Measurements from ENCODE around the gene TRAPPC3L.

Gene TRAPPC3L

GRCh38 chr6:116529466-116530290 is 15.8 kb downstream of the TRAPPC3L start:
- DNase-seq (ENCODE audit: low read depth, low spot score) = no peak
- TF ChIP-seq ZNF274 (IDR thresholded peaks at IDR 0.05; ENCODE audit: low read depth, low read length) (no peak), YY1 (IDR thresholded peaks at IDR 0.05; ENCODE audit: insufficient read depth, insufficient read length) (no peak), SUZ12 (IDR thresholded peaks at IDR 0.05; ENCODE audit: extremely low read depth, insufficient read depth, insufficient read length) (no peak)
- Histone ChIP-seq H3K27me3 (ENCODE audit: insufficient read depth, insufficient read length) (no peaks in the 10 kb centered on the region), H3K9me3 (ENCODE audit: insufficient read depth, low read length) (no peaks in the 10 kb centered on the region), H3K36me3 (ENCODE audit: insufficient read depth, insufficient read length, low read length) (no peaks in the 10 kb centered on the region), H3K4me3 (ENCODE audit: insufficient read length, low read depth) (no peak overlapping the region), H3K9ac (ENCODE audit: insufficient read length, low read depth) (no peak overlapping the region), H3K4me1 (ENCODE audit: insufficient read depth, insufficient read length) (no peaks in the 10 kb centered on the region)

GRCh38 chr6:116528780-116529179 is 16.7 kb downstream of the TRAPPC3L start:
- no peaks in the 10 kb centered on the region for H3K9me3 ChIP-seq (ENCODE audit: insufficient read depth, low read length)
- no peak for TF ChIP-seq YY1 (IDR thresholded peaks at IDR 0.05; ENCODE audit: insufficient read depth, insufficient read length)
- TF ChIP-seq ZNF274 (IDR thresholded peaks at IDR 0.05; ENCODE audit: low read depth, low read length) = no peak
- no peak for TF ChIP-seq SUZ12 (IDR thresholded peaks at IDR 0.05; ENCODE audit: extremely low read depth, insufficient read depth, insufficient read length)
- H3K4me1 ChIP-seq (ENCODE audit: insufficient read depth, insufficient read length) = no peaks in the 10 kb centered on the region
- H3K27me3 ChIP-seq (ENCODE audit: insufficient read depth, insufficient read length) = no peaks in the 10 kb centered on the region
- no peaks in the 10 kb centered on the region for H3K36me3 ChIP-seq (ENCODE audit: insufficient read depth, insufficient read length, low read length)
- no peak overlapping the region for H3K9ac ChIP-seq (ENCODE audit: insufficient read length, low read depth)
- H3K4me3 ChIP-seq (ENCODE audit: insufficient read length, low read depth) = no peak overlapping the region
- DNase-seq (ENCODE audit: low read depth, low spot score) = no peak

- Histone ChIP-seq H3K27me3 (ENCODE audit: insufficient read depth, insufficient read length) (no peaks in the 10 kb centered on the region), H3K4me3 (ENCODE audit: insufficient read length, low read depth) (no peak overlapping the region), H3K9me3 (ENCODE audit: insufficient read depth, low read length) (no peaks in the 10 kb centered on the region), H3K9ac (ENCODE audit: insufficient read length, low read depth) (no peak overlapping the region), H3K4me1 (ENCODE audit: insufficient read depth, insufficient read length) (no peaks in the 10 kb centered on the region), H3K36me3 (ENCODE audit: insufficient read depth, insufficient read length, low read length) (no peaks in the 10 kb centered on the region)
- TF ChIP-seq SUZ12 (IDR thresholded peaks at IDR 0.05; ENCODE audit: extremely low read depth, insufficient read depth, insufficient read length) (no peak), YY1 (IDR thresholded peaks at IDR 0.05; ENCODE audit: insufficient read depth, insufficient read length) (no peak), ZNF274 (IDR thresholded peaks at IDR 0.05; ENCODE audit: low read depth, low read length) (no peak)
- DNase-seq (ENCODE audit: low read depth, low spot score) = no peak
These were observed 17.4 kb downstream of the TRAPPC3L start for GRCh38 chr6:116528133-116528532.

- DNase-seq (ENCODE audit: low read depth, low spot score) = no peak
- H3K9me3 ChIP-seq (ENCODE audit: insufficient read depth, low read length) = no peaks in the 10 kb centered on the region
- no peaks in the 10 kb centered on the region for H3K4me1 ChIP-seq (ENCODE audit: insufficient read depth, insufficient read length)
- no peaks in the 10 kb centered on the region for H3K36me3 ChIP-seq (ENCODE audit: insufficient read depth, insufficient read length, low read length)
- H3K27me3 ChIP-seq (ENCODE audit: insufficient read depth, insufficient read length) = no peaks in the 10 kb centered on the region
- no peak overlapping the region for H3K4me3 ChIP-seq (ENCODE audit: insufficient read length, low read depth)
- no peak for TF ChIP-seq YY1 (IDR thresholded peaks at IDR 0.05; ENCODE audit: insufficient read depth, insufficient read length)
- TF ChIP-seq SUZ12 (IDR thresholded peaks at IDR 0.05; ENCODE audit: extremely low read depth, insufficient read depth, insufficient read length) = no peak
- TF ChIP-seq ZNF274 (IDR thresholded peaks at IDR 0.05; ENCODE audit: low read depth, low read length) = no peak
- no peak overlapping the region for H3K9ac ChIP-seq (ENCODE audit: insufficient read length, low read depth)
These were observed 21.2 kb downstream of the TRAPPC3L start for GRCh38 chr6:116524236-116524635.

GRCh38 chr6:116522896-116523295 is 22.6 kb downstream of the TRAPPC3L start:
- Histone ChIP-seq H3K36me3 (ENCODE audit: insufficient read depth, insufficient read length, low read length) (no peaks in the 10 kb centered on the region), H3K4me1 (ENCODE audit: insufficient read depth, insufficient read length) (no peaks in the 10 kb centered on the region), H3K4me3 (ENCODE audit: insufficient read length, low read depth) (no peak overlapping the region), H3K27me3 (ENCODE audit: insufficient read depth, insufficient read length) (no peaks in the 10 kb centered on the region), H3K9me3 (ENCODE audit: insufficient read depth, low read length) (no peaks in the 10 kb centered on the region), H3K9ac (ENCODE audit: insufficient read length, low read depth) (no peak overlapping the region)
- no peak for DNase-seq (ENCODE audit: low read depth, low spot score)
- TF ChIP-seq SUZ12 (IDR thresholded peaks at IDR 0.05; ENCODE audit: extremely low read depth, insufficient read depth, insufficient read length) = no peak

- DNase-seq (ENCODE audit: low read depth, low spot score) = no peak
- Histone ChIP-seq H3K27me3 (ENCODE audit: insufficient read depth, insufficient read length) (no peaks in the 10 kb centered on the region), H3K4me3 (ENCODE audit: insufficient read length, low read depth) (no peak overlapping the region), H3K4me1 (ENCODE audit: insufficient read depth, insufficient read length) (no peaks in the 10 kb centered on the region), H3K36me3 (ENCODE audit: insufficient read depth, insufficient read length, low read length) (no peaks in the 10 kb centered on the region), H3K9me3 (ENCODE audit: insufficient read depth, low read length) (no peaks in the 10 kb centered on the region), H3K9ac (ENCODE audit: insufficient read length, low read depth) (no peak overlapping the region)
- no peak for TF ChIP-seq ZNF274 (IDR thresholded peaks at IDR 0.05; ENCODE audit: low read depth, low read length)
- TF ChIP-seq SUZ12 (IDR thresholded peaks at IDR 0.05; ENCODE audit: extremely low read depth, insufficient read depth, insufficient read length) = no peak
- TF ChIP-seq YY1 (IDR thresholded peaks at IDR 0.05; ENCODE audit: insufficient read depth, insufficient read length) = no peak
These were observed 26.7 kb downstream of the TRAPPC3L start for GRCh38 chr6:116518621-116519368.

- no peaks in the 10 kb centered on the region for H3K36me3 ChIP-seq (ENCODE audit: insufficient read depth, insufficient read length, low read length)
- DNase-seq (ENCODE audit: low read depth, low spot score) = no peak
- H3K4me3 ChIP-seq (ENCODE audit: insufficient read length, low read depth) = no peak overlapping the region
- TF ChIP-seq ZNF274 (IDR thresholded peaks at IDR 0.05; ENCODE audit: low read depth, low read length) (no peak), YY1 (IDR thresholded peaks at IDR 0.05; ENCODE audit: insufficient read depth, insufficient read length) (no peak), SUZ12 (IDR thresholded peaks at IDR 0.05; ENCODE audit: extremely low read depth, insufficient read depth, insufficient read length) (no peak)
- H3K4me1 ChIP-seq (ENCODE audit: insufficient read depth, insufficient read length) = no peaks in the 10 kb centered on the region
- no peak overlapping the region for H3K9ac ChIP-seq (ENCODE audit: insufficient read length, low read depth)
- H3K9me3 ChIP-seq (ENCODE audit: insufficient read depth, low read length) = no peaks in the 10 kb centered on the region
- no peaks in the 10 kb centered on the region for H3K27me3 ChIP-seq (ENCODE audit: insufficient read depth, insufficient read length)
These were observed 30.3 kb downstream of the TRAPPC3L start for GRCh38 chr6:116515141-116515540.

All from NT2/D1 (cell line).